AG09319 (cell line): ENCODE measurements around the gene HOXB7.

Experiments used
- DNase-seq: peaks from one replicate; pipeline ENCODE4 v3.0.0-alpha.2; 2010; ENCODE audit warnings: low read depth; ENCODE audit errors: extremely low read depth
- TF ChIP-seq, protein P1 (sequence below): IDR thresholded peaks from 2 replicates; pipeline ENCODE4 v1.5.1; 2011; ENCODE audit warnings: low read depth, mild to moderate bottlenecking, inconsistent platforms, low read length, moderate library complexity

The HOXB7 gene

DNA sequence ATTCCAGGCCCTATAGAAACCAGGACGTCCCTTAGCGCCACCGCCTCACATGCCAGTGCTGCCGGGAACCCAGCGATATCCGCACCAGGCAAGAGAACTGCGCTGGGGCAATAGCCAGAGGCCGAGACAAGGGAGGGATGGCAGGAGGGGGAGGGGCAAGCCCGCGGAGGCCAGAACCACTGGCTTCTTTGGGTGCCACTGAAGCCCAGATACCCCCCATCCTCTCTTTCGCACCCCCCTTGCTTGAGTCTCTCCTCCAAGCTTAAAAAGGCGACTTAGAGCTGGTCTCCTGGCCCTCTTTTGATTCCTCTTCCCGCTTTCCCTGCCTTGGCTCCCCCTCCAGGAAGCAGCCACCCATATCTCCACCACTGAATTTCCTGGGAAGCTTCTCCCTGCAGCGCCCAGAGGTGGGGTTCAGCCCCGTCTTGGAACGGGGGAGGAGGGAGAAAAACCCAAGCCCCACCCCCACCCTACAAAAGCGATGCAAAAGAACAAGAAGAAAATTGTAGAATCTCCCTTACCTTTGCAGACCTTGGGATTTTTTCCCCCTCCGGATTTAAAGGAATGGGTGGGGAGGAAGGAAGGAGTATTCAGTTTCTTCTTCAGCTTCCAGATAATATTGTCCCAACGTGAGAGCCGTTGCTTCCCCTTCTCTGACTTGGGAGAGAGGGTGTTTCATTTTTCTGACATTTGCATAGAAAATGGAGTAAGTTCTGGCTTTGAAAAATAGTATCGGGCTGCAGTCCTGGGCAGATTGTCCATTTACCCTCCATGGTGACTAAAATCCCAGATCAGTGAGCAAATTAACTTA is 6.7 kb downstream of the HOXB7 start:
- TF ChIP-seq, protein P1, sequence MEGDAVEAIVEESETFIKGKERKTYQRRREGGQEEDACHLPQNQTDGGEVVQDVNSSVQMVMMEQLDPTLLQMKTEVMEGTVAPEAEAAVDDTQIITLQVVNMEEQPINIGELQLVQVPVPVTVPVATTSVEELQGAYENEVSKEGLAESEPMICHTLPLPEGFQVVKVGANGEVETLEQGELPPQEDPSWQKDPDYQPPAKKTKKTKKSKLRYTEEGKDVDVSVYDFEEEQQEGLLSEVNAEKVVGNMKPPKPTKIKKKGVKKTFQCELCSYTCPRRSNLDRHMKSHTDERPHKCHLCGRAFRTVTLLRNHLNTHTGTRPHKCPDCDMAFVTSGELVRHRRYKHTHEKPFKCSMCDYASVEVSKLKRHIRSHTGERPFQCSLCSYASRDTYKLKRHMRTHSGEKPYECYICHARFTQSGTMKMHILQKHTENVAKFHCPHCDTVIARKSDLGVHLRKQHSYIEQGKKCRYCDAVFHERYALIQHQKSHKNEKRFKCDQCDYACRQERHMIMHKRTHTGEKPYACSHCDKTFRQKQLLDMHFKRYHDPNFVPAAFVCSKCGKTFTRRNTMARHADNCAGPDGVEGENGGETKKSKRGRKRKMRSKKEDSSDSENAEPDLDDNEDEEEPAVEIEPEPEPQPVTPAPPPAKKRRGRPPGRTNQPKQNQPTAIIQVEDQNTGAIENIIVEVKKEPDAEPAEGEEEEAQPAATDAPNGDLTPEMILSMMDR: no peak
- no peak for DNase-seq

DNA sequence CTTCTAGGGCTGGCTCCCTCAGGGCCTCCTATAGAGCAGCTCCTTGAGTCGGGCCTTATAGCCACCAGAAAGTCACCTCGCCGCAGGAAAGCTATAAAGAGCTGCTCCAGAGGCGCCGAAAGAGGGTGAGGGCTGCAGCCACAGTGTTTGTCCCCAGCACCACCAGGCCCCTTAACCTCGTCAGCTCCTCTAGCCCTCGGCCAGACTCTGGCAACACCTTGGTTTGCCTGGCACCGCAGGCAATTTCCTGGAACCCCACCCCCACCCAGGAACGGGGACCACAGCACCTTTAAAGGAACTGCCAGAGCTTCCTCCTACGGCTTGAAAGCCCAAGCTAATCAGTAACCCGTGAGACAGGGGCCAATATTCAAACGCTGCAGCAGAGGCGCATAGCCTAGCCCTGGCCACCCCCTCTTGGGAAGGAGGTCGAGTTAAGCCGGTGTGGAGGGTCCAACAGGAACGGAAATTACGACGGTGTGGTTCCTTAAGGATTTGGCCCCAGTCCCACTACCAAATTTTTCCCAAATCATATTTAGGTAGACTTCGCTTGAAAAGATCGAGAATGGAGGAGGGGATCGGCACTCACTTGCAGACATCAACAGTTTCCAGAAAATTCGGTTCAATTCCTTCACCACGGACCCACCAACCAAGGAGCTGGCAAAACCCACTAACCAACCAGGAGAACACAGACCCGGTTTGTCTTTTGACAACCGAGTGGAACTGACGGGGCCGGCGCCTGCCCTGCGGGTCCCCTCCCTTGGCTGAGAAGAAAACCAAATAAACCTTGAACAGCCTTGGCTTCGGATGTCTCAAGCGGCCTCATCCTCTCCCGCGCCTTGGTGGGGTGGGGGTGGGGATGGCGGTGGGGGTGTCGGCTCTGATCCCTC is 9.0 kb downstream of the HOXB7 start:
- TF ChIP-seq, protein P1: no peak
- DNase-seq: no peak

DNA sequence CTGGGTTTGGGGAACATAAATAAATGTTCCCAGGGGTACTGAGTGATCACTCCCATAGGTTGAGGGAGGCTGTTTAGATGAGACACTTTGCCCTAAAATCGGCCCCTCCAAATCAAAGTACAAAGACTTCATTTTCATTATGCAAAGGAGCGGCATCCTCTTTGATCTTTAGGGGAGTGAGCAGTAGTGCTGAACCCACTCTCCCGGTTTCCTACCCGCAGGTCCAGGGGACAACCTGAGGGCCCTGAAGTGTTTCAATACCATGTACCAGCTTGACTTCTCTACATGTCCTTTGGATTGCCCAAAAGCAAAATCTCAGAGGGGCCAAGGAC is 9.6 kb downstream of the HOXB7 start:
- TF ChIP-seq, protein P1: no peak
- DNase-seq: no peak

DNA sequence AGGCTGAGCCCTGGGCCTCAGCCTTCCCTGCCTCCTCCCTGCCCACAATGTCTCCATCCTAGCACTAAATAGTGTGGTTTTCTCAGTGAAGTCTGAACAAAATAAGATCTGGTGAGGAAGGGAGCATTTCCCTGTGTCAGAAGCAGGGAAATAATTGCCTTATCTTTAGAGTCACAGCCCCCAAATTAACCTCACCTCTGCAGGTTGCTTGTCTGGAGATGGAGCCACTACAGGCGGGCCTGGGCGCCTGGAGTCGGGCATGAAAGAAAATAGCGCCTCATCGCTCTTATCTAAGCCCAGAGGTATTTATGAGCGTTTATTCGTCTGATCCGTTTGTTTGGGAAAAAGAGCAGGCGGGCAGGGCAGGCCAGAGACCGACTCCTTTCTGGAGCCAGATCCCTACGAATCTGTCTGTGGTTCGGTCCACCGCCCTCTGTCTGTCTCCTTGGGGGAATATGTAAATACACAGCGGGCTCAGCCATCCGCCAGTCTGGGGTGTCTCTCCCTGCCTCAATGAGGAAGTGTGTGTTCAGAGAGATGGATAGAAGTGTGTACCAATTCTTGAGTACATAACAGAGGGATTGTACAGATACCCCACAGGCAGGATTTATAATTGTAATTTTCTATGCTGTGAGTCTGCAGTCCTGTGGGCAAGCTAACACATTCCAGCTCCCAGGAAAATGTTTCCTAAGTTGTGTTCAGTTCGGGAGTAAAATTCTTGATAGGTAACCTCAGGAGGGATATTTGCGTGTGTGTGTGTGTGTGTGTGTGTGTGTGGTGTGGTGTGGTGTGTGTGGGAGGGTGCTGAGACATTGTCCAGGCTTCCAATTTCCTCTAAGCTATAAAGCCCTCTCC is 10.3 kb downstream of the HOXB7 start:
- no peak for DNase-seq
- TF ChIP-seq, protein P1: no peak

DNA sequence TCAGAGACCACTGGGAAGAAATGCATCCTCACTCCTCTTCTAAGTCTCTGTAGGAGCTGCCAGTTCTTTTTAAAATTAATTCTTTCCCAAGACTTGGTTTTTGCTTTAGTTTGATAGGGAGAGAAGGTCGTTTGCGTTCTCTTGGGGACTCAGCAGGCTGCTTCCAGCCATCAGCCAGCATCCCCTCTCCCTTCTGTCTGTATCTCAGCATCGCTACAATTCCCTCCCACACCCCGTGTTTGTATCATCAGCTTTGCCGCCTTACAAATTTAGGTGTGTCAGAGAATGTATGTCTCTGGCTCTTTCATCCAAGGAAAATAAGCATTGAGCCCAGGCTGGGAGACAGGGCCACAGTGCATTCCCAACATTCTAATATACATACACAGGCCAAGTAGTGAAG is 11.5 kb downstream of the HOXB7 start:
- TF ChIP-seq, protein P1: no peak
- DNase-seq: no peak

DNA sequence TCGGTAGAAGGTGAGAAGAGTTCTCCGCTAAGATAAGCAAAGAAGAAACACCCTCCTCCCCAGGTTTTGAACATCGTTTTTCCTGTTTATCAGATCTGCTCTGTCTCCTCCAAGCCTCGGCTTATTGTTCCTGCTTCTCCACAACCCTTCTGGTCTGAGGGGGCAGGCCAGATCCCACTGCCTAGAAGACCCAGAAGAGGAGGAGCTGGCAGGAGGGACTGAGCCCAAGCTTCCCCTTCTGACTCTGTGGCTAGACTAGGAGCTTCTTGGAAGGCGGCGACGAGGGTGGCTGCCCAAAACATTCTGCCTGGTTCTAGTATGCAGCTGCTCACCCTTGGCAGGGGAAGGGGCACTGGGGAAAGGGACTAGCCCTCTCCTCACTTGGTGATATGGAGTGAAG is 12.1 kb downstream of the HOXB7 start:
- TF ChIP-seq, protein P1: no peak
- DNase-seq: no peak
